ACC112 (cell line): ENCODE results near the gene RAB3GAP2.

Experiments
- H2AFZ ChIP-seq: fragments of 200-600 bp; sonication (generic); one replicate; pipeline ENCODE4 v1.6.0; 2017; ENCODE audit warnings: antibody characterized with exemption, low read length; ENCODE audit not compliant: unreplicated experiment
- H3K27ac ChIP-seq: fragments of 200-600 bp; sonication (generic); 2 replicates; pipeline ENCODE4 v1.5.1; 2014; ENCODE audit warnings: low read depth, mild to moderate bottlenecking, antibody characterized with exemption, low read length, moderate library complexity
- H3K27me3 ChIP-seq: fragments of 200-600 bp; sonication (generic); 2 replicates; pipeline ENCODE4 v1.6.1; 2014; ENCODE audit warnings: mild to moderate bottlenecking, antibody characterized with exemption, low read length, moderate library complexity, mixed read lengths; ENCODE audit not compliant: insufficient read depth
- H3K36me3 ChIP-seq: fragments of 200-600 bp; sonication (generic); 2 replicates; pipeline ENCODE4 v1.6.1; 2016; ENCODE audit warnings: mild to moderate bottlenecking, antibody characterized with exemption, low read length, moderate library complexity, mixed read lengths; ENCODE audit not compliant: insufficient read depth
- H3K4me1 ChIP-seq: fragments of 200-600 bp; sonication (generic); one replicate; pipeline ENCODE4 v1.6.1; 2016; ENCODE audit warnings: low read length, mixed read lengths; ENCODE audit not compliant: insufficient read depth, unreplicated experiment, control insufficient read depth
- H3K4me3 ChIP-seq: fragments of 200-600 bp; sonication (generic); 2 replicates; pipeline ENCODE4 v1.5.1; 2014; ENCODE audit warnings: mild to moderate bottlenecking, low read depth, low read length
- H3K79me2 ChIP-seq: fragments of 200-600 bp; sonication (generic); one replicate; pipeline ENCODE4 v1.6.0; 2016; ENCODE audit warnings: low read length; ENCODE audit not compliant: control insufficient read depth, unreplicated experiment, insufficient read depth

RAB3GAP2 gene

GRCh38 chr1:220153147-220153546 lies 119.1 kb downstream of the RAB3GAP2 start:
- Histone ChIP-seq H2AFZ (no peak overlapping the region), H3K27ac (no peak overlapping the region), H3K36me3 (peaks cover 18% of the 10 kb centered on the region), H3K4me3 (no peak overlapping the region), H3K4me1 (no peaks in the 10 kb centered on the region), H3K27me3 (no peaks in the 10 kb centered on the region), H3K79me2 (no peaks in the 10 kb centered on the region)

GRCh38 chr1:220151454-220151853 lies 120.8 kb downstream of the RAB3GAP2 start:
- Histone ChIP-seq H3K4me1 (no peaks in the 10 kb centered on the region), H3K79me2 (no peaks in the 10 kb centered on the region), H3K27ac (no peak overlapping the region), H3K36me3 (peaks cover 23% of the 10 kb centered on the region), H2AFZ (no peak overlapping the region), H3K4me3 (no peak overlapping the region), H3K27me3 (no peaks in the 10 kb centered on the region)

- no peaks in the 10 kb centered on the region for H3K27me3 ChIP-seq
- H3K36me3 ChIP-seq: peaks cover 22% of the 10 kb centered on the region
- no peaks in the 10 kb centered on the region for H3K4me1 ChIP-seq
- no peak overlapping the region for H3K27ac ChIP-seq
- H3K4me3 ChIP-seq: no peak overlapping the region
- no peaks in the 10 kb centered on the region for H3K79me2 ChIP-seq
- H2AFZ ChIP-seq: no peak overlapping the region
Measured at GRCh38 chr1:220149742-220150141, 122.5 kb downstream of the RAB3GAP2 start.

GRCh38 chr1:220144051-220144450 lies 128.2 kb downstream of the RAB3GAP2 start:
- H3K4me1 ChIP-seq: no peaks in the 10 kb centered on the region
- H3K4me3 ChIP-seq: no peak overlapping the region
- H3K79me2 ChIP-seq: no peaks in the 10 kb centered on the region
- H3K27ac ChIP-seq: no peak overlapping the region
- no peak overlapping the region for H2AFZ ChIP-seq
- H3K27me3 ChIP-seq: no peaks in the 10 kb centered on the region
- peaks cover 33% of the 10 kb centered on the region for H3K36me3 ChIP-seq

GRCh38 chr1:220139966-220140365 lies 132.3 kb downstream of the RAB3GAP2 start:
- no peaks in the 10 kb centered on the region for H3K27me3 ChIP-seq
- peaks cover 31% of the 10 kb centered on the region for H3K36me3 ChIP-seq
- no peak overlapping the region for H3K4me3 ChIP-seq
- H3K4me1 ChIP-seq: no peaks in the 10 kb centered on the region
- H2AFZ ChIP-seq: no peak overlapping the region
- no peaks in the 10 kb centered on the region for H3K79me2 ChIP-seq
- no peak overlapping the region for H3K27ac ChIP-seq

GRCh38 chr1:220137019-220137786 lies 135.1 kb downstream of the RAB3GAP2 start:
- H2AFZ ChIP-seq: no peak overlapping the region
- no peak overlapping the region for H3K4me3 ChIP-seq
- no peak overlapping the region for H3K27ac ChIP-seq
- peaks cover 28% of the 10 kb centered on the region for H3K36me3 ChIP-seq
- H3K79me2 ChIP-seq: no peaks in the 10 kb centered on the region
- no peaks in the 10 kb centered on the region for H3K4me1 ChIP-seq
- no peaks in the 10 kb centered on the region for H3K27me3 ChIP-seq

- H3K27me3 ChIP-seq: no peaks in the 10 kb centered on the region
- H3K4me1 ChIP-seq: no peaks in the 10 kb centered on the region
- H3K79me2 ChIP-seq: no peaks in the 10 kb centered on the region
- peaks cover 18% of the 10 kb centered on the region for H3K36me3 ChIP-seq
- no peak overlapping the region for H2AFZ ChIP-seq
- no peak overlapping the region for H3K27ac ChIP-seq
- no peak overlapping the region for H3K4me3 ChIP-seq
Measured at GRCh38 chr1:220135755-220136154, 136.5 kb downstream of the RAB3GAP2 start.

- Histone ChIP-seq H2AFZ (no peak overlapping the region), H3K36me3 (peaks cover 13% of the 10 kb centered on the region), H3K27ac (no peak overlapping the region)
Measured at GRCh38 chr1:220129479-220130210, 142.6 kb downstream of the RAB3GAP2 start.

GRCh38 chr1:220127076-220127475 lies 145.2 kb downstream of the RAB3GAP2 start:
- no peak overlapping the region for H3K27ac ChIP-seq
- H3K4me3 ChIP-seq: no peak overlapping the region
- no peaks in the 10 kb centered on the region for H3K4me1 ChIP-seq
- no peaks in the 10 kb centered on the region for H3K27me3 ChIP-seq
- no peak overlapping the region for H2AFZ ChIP-seq
- peaks cover 13% of the 10 kb centered on the region for H3K36me3 ChIP-seq
- H3K79me2 ChIP-seq: no peaks in the 10 kb centered on the region

More at GRCh38 chr1:220129479-220130210, 142.6 kb downstream of the RAB3GAP2 start:
- no peaks in the 10 kb centered on the region for H3K79me2 ChIP-seq
- no peak overlapping the region for H3K4me3 ChIP-seq
- H3K4me1 ChIP-seq: no peaks in the 10 kb centered on the region
- H3K27me3 ChIP-seq: no peaks in the 10 kb centered on the region

GRCh38 chr1:220124542-220124941 lies 147.7 kb downstream of the RAB3GAP2 start:
- Histone ChIP-seq H3K79me2 (no peaks in the 10 kb centered on the region), H3K36me3 (peaks cover 12% of the 10 kb centered on the region), H3K27ac (no peak overlapping the region), H3K4me3 (no peak overlapping the region), H2AFZ (no peak overlapping the region), H3K27me3 (no peaks in the 10 kb centered on the region), H3K4me1 (no peaks in the 10 kb centered on the region)

GRCh38 chr1:220123889-220124288 lies 148.4 kb downstream of the RAB3GAP2 start:
- no peak overlapping the region for H3K4me3 ChIP-seq
- no peaks in the 10 kb centered on the region for H3K27me3 ChIP-seq
- no peaks in the 10 kb centered on the region for H3K79me2 ChIP-seq
- H3K36me3 ChIP-seq: peaks cover 9% of the 10 kb centered on the region
- H3K27ac ChIP-seq: no peak overlapping the region
- H3K4me1 ChIP-seq: no peaks in the 10 kb centered on the region
- no peak overlapping the region for H2AFZ ChIP-seq
